SHP77 (cell line): ENCODE results near the gene EML6.
A peak's percentile ranks its signal among the peaks of the same experiment; 100 is the strongest.

Experiments used
- DNase-seq, 2 experiments: peaks; one replicate each; lab custom pipeline; 2025; lab: John Stamatoyannopoulos, UW

EML6 gene

GRCh38 chr2:54879598-54880332 is 156.3 kb downstream of the EML6 start:
- DNase-seq, result peak in 1 of 2 experiments; percentile 23

DNA sequence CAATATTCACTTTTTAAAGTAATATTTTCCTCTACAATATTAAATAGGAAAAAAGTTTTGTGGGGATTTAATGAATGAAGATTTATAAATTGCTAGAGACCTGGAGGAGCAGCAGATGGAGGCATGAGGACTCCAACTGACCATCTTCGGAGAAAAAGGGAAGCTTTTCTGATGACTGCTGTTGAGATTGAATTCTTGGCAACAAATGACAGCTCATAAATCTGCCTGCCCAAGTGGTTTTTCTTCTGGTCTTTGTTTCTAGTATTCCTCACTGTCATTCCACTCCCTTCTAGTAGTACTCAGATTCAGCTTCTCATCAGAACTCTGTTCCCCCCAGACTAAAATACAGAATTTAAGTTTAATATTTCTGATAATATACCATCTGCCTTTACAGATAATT is 157.0 kb downstream of the EML6 start:
- no peak for DNase-seq

DNA sequence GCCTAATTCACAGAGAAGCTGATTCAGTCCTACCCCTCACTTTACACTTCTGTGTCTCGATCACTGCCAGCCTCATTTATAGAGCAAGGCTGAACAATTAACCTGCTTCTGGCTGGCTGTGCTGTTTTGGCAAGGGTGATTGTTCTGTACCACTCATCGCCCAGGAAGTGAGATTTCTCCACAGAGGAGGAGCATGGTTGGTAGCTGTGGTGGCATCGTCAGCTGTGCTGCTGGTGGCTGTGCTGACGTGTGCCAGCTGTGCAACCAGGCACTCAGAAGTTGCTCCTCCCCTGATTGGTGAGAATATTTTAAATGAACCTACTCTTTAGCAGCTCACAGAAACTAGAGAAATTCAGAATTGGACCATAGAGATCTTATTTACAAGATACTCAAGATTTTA is 158.3 kb downstream of the EML6 start:
- DNase-seq, result no peak

DNA sequence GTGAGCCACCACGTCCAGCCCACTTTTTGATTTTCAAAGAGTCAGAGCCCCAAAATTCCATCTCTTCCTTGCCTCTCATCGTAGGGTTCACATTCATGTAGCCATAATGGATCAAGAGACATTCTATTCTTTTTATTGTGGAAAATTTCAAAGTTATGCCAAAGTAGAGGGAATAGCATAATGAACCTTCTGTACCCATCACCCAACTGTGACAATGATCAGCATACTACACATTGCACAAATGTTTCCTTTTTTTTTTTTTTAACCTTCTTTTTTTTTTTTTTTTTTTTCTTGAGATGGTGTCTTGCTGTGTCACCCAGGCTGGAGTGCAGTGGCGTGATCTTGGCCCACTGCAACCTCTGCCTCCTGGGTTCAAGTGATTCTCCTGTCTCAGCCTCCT is 162.4 kb downstream of the EML6 start:
- no peak for DNase-seq

- no peak for DNase-seq
Measured at GRCh38 chr2:54887850-54888545, 164.5 kb downstream of the EML6 start.

DNA sequence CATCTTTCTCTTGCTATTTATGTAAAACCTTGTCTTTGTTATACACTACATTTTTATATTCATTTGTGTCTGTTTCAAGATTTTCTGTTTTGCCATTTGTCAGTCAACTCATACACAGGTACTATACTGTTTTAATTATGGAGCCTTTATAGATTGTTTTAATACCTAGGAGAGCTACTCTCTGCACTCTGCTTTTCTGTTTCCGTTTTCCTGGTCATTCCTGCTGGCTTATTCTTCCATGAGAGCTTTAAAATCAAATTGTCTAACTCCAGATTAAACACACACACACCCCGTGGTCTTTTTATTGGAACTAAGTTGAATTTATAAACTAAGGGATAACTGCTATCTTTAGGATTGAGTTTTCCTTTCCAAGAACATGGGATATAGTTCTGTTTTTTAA is 165.6 kb downstream of the EML6 start:
- no peak for DNase-seq

DNA sequence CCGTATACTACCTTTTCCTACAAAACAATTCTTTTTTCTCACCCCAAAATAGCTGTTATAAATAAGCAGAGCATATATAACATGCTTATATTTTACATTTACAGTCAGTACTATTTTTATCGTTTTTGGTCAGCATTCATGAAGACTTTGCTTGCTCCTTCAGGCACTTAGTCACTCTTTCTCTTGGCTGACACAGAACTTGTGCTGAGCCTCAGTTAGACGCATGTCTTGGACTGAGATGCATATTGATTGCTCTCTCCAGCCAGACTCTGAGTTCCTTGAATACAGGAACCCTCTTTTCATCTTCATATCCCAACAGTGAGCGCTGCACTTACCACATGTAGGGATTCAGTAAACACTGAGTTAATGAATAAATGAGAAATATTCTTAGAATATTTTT is 168.4 kb downstream of the EML6 start:
- no peak for DNase-seq

GRCh38 chr2:54894467-54894866 is 171.0 kb downstream of the EML6 start:
- no peak for DNase-seq

- DNase-seq, result no peak
Measured at GRCh38 chr2:54895730-54896129, 172.3 kb downstream of the EML6 start.

DNA sequence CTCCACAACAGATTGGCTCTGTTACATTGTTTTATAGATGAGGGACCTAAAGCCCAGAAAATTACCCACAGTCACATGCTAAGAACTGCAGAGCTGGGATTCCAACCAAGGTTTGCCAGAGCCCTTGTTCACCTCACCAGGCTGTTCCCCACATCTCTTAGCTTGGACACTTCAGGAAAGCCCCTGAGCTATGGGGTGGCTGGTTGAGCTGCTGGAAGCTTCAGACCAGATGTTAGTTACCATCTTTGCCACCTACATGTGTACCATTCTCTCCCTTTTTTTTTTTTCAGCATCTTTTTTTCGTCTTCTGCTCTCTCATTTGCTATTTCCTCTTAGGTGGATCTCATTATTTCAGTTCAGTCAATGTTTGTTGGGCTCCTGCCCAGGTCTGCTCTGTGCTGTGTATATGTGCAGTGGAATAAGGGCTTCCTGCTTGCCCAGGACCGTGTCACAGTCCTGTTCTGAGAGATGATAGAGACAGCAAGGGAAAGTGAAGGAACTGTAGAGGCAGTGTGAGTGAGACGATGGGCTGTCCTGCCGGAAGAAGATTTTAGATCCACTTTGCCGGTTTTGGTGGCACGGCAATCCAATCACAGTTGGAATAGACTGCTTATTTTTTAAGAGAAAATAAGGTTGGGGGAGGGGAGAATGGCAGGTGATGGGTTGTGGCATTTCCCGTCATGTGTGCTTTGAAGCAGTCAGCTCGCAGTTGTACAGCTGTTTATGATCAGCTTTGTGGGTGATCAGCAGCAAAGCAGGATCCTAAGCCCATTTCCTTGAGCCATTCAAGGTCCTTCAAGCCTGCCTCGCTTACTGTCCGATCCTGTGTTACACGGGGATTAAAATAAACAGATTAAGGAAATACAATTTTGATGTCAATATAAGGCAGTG is 174.2 kb downstream of the EML6 start:
- no peak for DNase-seq

DNA sequence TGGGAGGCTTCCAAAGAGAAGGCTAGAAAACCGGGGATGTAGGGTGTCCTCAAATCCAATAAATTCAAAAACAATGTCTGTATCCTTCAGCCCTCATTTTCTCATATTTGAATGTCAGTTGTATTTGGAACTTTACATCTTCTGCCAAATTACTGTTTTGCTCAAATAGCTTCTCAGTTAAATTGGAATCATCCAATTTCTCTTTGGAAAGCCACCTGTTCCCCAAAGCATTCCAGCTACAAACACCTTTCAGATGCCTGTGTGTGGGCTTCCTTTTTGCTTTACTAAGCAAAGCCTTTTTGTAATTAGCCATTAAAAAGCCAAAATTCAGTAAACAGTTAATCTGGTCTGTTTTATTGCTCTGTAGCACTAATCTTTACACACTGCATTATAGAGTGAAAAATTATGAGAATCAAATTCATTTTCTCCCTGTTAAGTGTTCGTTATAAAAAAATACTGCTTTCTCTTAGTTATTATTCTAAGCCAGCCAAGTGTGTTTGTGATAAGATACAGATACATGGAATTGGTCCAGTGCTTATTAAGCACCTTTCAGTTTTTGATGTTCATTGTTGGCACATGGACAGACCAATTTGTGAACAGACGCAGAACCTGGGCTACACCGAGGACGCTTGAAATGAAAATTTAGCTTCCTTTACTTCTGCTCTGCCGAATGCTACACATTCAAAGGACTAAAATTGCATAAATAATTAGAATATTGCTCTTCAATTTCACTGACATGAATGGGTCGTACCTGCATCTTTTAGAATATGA is 175.2 kb downstream of the EML6 start:
- no peak for DNase-seq

GRCh38 chr2:54899576-54900200 is 176.2 kb downstream of the EML6 start:
- DNase-seq, result peak; percentile 25 to 35

DNA sequence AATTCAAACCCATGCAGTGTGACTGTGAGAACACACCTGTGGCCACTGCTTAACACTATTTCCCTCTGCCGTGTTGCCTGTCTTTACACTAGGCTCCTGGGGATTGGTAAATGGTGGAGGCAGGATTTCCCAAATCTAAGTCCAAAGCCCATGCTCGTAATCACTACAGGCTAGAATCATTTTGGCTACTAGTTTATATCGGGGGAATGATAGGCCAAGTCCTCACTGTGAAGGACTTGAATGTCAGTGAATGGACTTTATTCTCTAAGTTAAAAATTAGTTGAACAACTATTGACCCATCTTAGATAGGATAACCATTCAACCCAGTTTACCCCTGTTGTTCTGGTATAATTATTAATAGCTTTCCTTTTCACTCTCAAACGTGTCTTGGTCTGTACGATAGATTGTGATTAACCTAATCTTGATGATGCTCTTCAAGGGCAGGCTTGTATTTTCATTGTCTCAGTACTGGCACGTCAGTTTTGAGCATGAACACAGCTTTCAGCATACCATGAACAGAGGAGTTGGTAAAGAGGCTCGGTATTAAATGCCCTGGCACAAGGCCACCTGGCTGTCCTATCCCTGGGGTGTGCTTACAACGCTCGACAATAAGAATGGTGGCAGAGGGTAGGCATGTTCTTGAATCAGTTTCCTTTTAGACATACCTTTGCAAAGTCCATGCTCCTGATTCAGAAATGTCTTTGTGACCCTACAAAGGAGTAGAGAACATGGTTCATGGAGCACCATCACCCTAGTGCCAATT is 177.9 kb downstream of the EML6 start:
- DNase-seq, result no peak

DNA sequence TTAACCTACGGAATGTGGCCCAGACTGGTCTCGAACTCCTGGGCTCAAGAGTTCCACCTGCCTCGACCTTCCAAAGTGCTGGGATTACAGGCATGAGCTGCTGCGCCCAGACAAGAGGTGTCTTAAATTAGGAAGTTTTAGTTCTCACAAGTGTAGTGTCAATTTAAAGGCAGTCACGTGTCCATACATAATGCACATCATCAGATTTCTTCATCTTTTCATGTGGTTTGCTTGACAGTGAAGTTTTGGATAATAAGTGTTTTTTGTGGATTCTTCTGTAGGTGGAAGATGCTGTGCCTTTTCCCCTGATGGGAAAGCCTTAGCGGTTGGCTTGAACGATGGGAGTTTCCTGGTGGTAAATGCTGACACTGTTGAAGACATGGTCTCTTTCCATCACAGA is 179.3 kb downstream of the EML6 start:
- no peak for DNase-seq

- DNase-seq, result no peak
Measured at GRCh38 chr2:54903736-54904554, 180.5 kb downstream of the EML6 start.

GRCh38 chr2:54904836-54905235 is 181.4 kb downstream of the EML6 start:
- DNase-seq, result no peak

DNA sequence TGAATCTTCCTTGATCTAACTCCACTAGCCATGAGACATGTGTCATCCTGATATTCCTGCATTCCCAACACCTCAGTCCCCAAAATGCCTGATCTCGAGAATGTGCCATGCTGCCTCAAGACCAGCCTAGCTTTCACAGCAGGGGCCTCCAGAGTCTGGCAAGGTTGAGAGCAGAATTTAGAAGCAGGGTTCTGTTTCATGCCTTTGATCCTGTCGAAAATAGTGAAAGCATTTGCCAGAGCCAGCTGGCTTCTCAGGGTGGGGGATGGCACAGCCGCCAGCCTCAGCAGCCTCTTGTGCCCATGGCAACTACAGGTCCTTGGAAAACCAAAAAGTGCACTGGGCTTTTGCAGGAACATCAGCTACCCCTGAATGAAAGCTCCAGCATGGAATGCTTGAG is 183.3 kb downstream of the EML6 start:
- no peak for DNase-seq

- DNase-seq, result no peak
Measured at GRCh38 chr2:54907663-54908062, 184.2 kb downstream of the EML6 start.

DNA sequence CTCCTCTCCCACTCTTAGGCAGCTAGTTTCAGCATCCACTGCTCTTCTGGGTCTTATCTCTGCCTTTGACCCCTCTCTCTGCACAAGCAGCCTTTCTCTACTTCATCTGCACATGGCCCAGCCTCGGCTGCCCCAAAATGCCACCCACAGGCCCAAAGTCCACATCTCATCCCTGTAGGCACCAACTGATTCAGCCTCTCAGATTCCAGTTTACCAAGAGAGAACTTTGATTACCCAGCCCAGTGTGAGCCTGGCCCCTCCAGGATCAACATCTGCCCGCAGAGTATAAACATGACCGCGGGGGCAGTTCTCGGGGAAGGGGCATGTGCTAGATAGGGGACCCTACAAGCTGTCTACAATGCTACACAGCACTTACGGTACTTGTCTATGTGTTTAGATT is 185.1 kb downstream of the EML6 start:
- no peak for DNase-seq

DNA sequence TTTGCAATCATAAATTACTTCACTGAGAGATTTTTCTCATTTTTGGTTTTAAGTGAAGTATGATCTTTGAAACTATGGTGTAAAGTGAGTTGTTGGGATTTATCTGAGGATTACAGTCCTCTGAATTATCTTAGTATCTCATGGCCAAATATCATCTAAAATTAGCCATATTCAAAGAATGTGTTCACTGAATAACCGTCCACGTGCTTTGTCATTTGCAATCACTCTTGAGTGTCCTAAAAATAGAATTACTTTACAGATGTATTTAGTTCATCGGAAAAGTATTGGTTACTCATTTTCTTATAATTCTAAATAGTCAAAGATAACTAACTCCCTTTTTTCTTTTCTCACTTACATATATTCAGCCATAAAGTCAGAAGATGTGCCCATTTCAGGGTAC is 185.5 kb downstream of the EML6 start:
- no peak for DNase-seq
